ENCODE data around the gene FBXO45. TPM values are rescaled to one million over a fixed set of nuclear protein-coding genes. Genes with fewer than 3 reads are reported as not detected.

FBXO45 gene
- total RNA-seq, 1 experiment from 2014 or later = 23.2 TPM

Other genes with a start within 250 kb of the FBXO45 start
- gene TM4SF19, start 230.3 kb upstream of the FBXO45 start, total RNA-seq (2021; ENCODE audit: unreplicated experiment) = 1.2 TPM
- 67.0 TPM for gene UBXN7, start 136.2 kb upstream of the FBXO45 start, total RNA-seq (2021; ENCODE audit: unreplicated experiment)
- 25.1 TPM for gene RNF168, start 64.9 kb upstream of the FBXO45 start, total RNA-seq (2021; ENCODE audit: unreplicated experiment)
- not detected for gene SMCO1, start 53.3 kb upstream of the FBXO45 start, total RNA-seq (2021; ENCODE audit: unreplicated experiment)
- gene WDR53, start 106 bp upstream of the FBXO45 start, total RNA-seq (2021; ENCODE audit: unreplicated experiment) = 14.8 TPM
- gene NRROS, start 71.0 kb downstream of the FBXO45 start, total RNA-seq (2021; ENCODE audit: unreplicated experiment) = 0.12 TPM
- gene CEP19, start 143.6 kb downstream of the FBXO45 start, total RNA-seq (2021; ENCODE audit: unreplicated experiment) = 2.7 TPM
- 27.2 TPM for gene PIGX, start 143.7 kb downstream of the FBXO45 start, total RNA-seq (2021; ENCODE audit: unreplicated experiment)
- gene PAK2, start 171.2 kb downstream of the FBXO45 start, total RNA-seq (2021; ENCODE audit: unreplicated experiment) = 69.6 TPM

Measured in HCT116 (cell line).